PC-3 (cell line): ENCODE measurements around the gene AMPD3. TPM values are rescaled to one million over a fixed set of nuclear protein-coding genes. Genes with fewer than 3 reads are reported as not detected.
"Not testable (repeated sequence)": the region's sequence is repeated elsewhere in the genome, so short reads cannot be mapped to it uniquely, and the experiment has no call there.

Experiments used
- ATAC-seq: fragments of 200-7000 bp; cut with Tn5 transposase; 2 replicates; pipeline ENCODE4 v1.9.1; 2020; ENCODE audit warnings: mild to moderate bottlenecking, moderate library complexity
- BruUV-seq: library from RNA; stranded (reverse); fragments of 400-500 nt; replicated peaks from 2 replicates; lab custom pipeline; 2021; lab: Mats Ljungman, UMichigan
- CTCF ChIA-PET: fragments of 300-600 bp; sonication (Branson Sonifier 250); formaldehyde crosslinking; loops from one replicate; lab custom pipeline; 2022; ENCODE audit warnings: antibody characterized with exemption; lab: Charles Lee
- POLR2A ChIA-PET: fragments of 300-600 bp; sonication (Branson Sonifier 250); formaldehyde crosslinking; loops from one replicate; lab custom pipeline; 2022; ENCODE audit warnings: antibody characterized with exemption; ENCODE audit not compliant: unreplicated experiment; lab: Charles Lee
- DNase-seq: peaks from one replicate; pipeline ENCODE4 v3.0.0-alpha.2; 2015
- H2AFZ ChIP-seq: fragments of 300-600 bp; sonication (generic); 2 replicates; pipeline ENCODE4 v1.6.0; 2016; ENCODE audit warnings: antibody characterized with exemption, low read length
- H3F3A ChIP-seq: fragments of 300-600 bp; sonication (generic); one replicate; pipeline ENCODE4 v1.6.0; 2017; ENCODE audit warnings: antibody characterized with exemption, low read length, control low read depth, mild to moderate bottlenecking; ENCODE audit not compliant: unreplicated experiment
- H3K27ac ChIP-seq: fragments of 300-600 bp; sonication (generic); 2 replicates; pipeline ENCODE4 v1.5.1; 2016; ENCODE audit warnings: mild to moderate bottlenecking, low read length
- H3K27me3 ChIP-seq: fragments of 300-600 bp; sonication (generic); 2 replicates; pipeline ENCODE4 v1.6.1; 2016; ENCODE audit warnings: low read length, mixed read lengths
- H3K36me3 ChIP-seq: fragments of 300-600 bp; sonication (generic); 2 replicates; pipeline ENCODE4 v1.6.1; 2016; ENCODE audit warnings: low read depth, mixed run types, low read length, mixed read lengths
- H3K4me1 ChIP-seq: fragments of 300-600 bp; sonication (generic); 2 replicates; pipeline ENCODE4 v1.5.1; 2016; ENCODE audit warnings: low read length; ENCODE audit not compliant: insufficient read depth
- H3K4me2 ChIP-seq: fragments of 300-600 bp; sonication (generic); 2 replicates; pipeline ENCODE4 v1.6.0; 2016; ENCODE audit warnings: low read length
- H3K4me3 ChIP-seq: fragments of 300-600 bp; sonication (generic); 2 replicates; pipeline ENCODE4 v1.5.1; 2016; ENCODE audit warnings: mild to moderate bottlenecking, low read length, mixed read lengths
- H3K79me2 ChIP-seq: fragments of 300-600 bp; sonication (generic); 2 replicates; pipeline ENCODE4 v1.6.1; 2017; ENCODE audit warnings: low read length, mixed read lengths
- H3K9ac ChIP-seq: fragments of 300-600 bp; sonication (generic); 2 replicates; pipeline ENCODE4 v1.6.0; 2016; ENCODE audit warnings: mild to moderate bottlenecking, low read length
- H3K9me2 ChIP-seq: fragments of 300-600 bp; sonication (generic); replicated peaks from 2 replicates; pipeline ENCODE4 v1.6.1; 2016; ENCODE audit warnings: mixed run types, low read length, mixed read lengths
- H3K9me3 ChIP-seq: fragments of 300-600 bp; sonication (generic); 2 replicates; pipeline ENCODE4 v1.6.1; 2016; ENCODE audit warnings: low read length, mixed read lengths
- H4K20me1 ChIP-seq: fragments of 300-600 bp; sonication (generic); 2 replicates; pipeline ENCODE4 v1.6.1; 2016; ENCODE audit warnings: low read length, mixed read lengths
- EZH2 ChIP-seq: fragments of 300-600 bp; sonication (generic); IDR thresholded peaks from one replicate; pipeline ENCODE4 v1.6.1; 2017; ENCODE audit warnings: antibody characterized with exemption, mild to moderate bottlenecking, low read length; ENCODE audit not compliant: unreplicated experiment
- EZH2phosphoT487 ChIP-seq: fragments of 300-600 bp; sonication (generic); IDR thresholded peaks from 2 replicates; pipeline ENCODE4 v1.6.1; 2018; ENCODE audit warnings: mild to moderate bottlenecking, antibody characterized with exemption, low read length, borderline replicate concordance
- intact Hi-C: fragments of 100-400 bp; cut with micrococcal nuclease; formaldehyde crosslinking; loops from 2 replicates; pipeline ENCODE4 v1.9.0; 2023
- total RNA-seq: library from RNA; depleted of rRNA; stranded (reverse); fragments of >200 nt; gene quantifications from 2 replicates; pipeline ENCODE4 v1.2.3, GENCODE V29; 2014
- TF ChIP-seq, protein P1 (sequence below): fragments of 300-600 bp; sonication (generic); conservative IDR thresholded peaks from 2 replicates; pipeline ENCODE4 v1.5.1; 2017; ENCODE audit warnings: antibody characterized with exemption, low read depth, mild to moderate bottlenecking, low read length

AMPD3 gene
- total RNA-seq, 1 experiment from 2014 or later, result 11.8 TPM

DNA sequence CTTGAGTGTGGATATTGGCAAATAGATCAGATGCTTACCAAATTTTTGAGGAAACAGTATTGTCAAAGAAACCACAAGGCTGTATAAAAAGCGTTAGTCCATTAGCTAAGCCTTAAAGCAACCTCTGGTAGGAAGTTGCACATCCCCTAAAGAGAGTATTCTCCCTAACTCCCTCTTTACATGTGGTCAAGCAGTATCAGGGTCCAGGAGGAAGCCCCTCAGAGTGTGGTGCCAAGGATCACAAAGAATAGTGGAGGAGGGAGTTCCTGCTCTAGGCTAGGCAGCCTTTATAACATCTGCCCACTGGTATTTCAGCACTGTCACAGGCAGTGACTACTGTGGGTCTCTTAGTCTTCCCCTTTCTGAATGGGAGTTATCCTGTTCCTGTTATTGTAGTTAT lies 18.8 kb upstream of the AMPD3 start:
- ChIA-PET POLR2A (interaction anchor here (0.6 kb wide), 1 partner anchor 419 kb away, joined by 8 read pairs; no protein-coding TSS in a partner anchor), CTCF (interaction anchor here (0.6 kb wide), 1 partner anchor 104 kb away, joined by 4 read pairs; no protein-coding TSS in a partner anchor)
- intact Hi-C loops, result no loop called here
- Histone ChIP-seq H3K9me3 (no peaks in the 10 kb centered on the region), H3K4me1 (peaks cover 25% of the 10 kb centered on the region), H3K4me2 (no peak overlapping the region), H2AFZ (no peak overlapping the region), H3K27me3 (no peaks in the 10 kb centered on the region), H3K4me3 (no peak overlapping the region), H3K27ac (no peak overlapping the region), H3K79me2 (no peaks in the 10 kb centered on the region), H3K9ac (no peak overlapping the region), H3K9me2 (no peaks in the 10 kb centered on the region), H3F3A (no peaks in the 10 kb centered on the region), H4K20me1 (no peaks in the 10 kb centered on the region), H3K36me3 (no peaks in the 10 kb centered on the region)
- ATAC-seq (no peak), DNase-seq (no peak)
- BruUV-seq, result no TSS peak
- TF ChIP-seq EZH2phosphoT487, result no peak
- TF ChIP-seq, protein P1, sequence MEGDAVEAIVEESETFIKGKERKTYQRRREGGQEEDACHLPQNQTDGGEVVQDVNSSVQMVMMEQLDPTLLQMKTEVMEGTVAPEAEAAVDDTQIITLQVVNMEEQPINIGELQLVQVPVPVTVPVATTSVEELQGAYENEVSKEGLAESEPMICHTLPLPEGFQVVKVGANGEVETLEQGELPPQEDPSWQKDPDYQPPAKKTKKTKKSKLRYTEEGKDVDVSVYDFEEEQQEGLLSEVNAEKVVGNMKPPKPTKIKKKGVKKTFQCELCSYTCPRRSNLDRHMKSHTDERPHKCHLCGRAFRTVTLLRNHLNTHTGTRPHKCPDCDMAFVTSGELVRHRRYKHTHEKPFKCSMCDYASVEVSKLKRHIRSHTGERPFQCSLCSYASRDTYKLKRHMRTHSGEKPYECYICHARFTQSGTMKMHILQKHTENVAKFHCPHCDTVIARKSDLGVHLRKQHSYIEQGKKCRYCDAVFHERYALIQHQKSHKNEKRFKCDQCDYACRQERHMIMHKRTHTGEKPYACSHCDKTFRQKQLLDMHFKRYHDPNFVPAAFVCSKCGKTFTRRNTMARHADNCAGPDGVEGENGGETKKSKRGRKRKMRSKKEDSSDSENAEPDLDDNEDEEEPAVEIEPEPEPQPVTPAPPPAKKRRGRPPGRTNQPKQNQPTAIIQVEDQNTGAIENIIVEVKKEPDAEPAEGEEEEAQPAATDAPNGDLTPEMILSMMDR, result no peak
- no peak for TF ChIP-seq EZH2

DNA sequence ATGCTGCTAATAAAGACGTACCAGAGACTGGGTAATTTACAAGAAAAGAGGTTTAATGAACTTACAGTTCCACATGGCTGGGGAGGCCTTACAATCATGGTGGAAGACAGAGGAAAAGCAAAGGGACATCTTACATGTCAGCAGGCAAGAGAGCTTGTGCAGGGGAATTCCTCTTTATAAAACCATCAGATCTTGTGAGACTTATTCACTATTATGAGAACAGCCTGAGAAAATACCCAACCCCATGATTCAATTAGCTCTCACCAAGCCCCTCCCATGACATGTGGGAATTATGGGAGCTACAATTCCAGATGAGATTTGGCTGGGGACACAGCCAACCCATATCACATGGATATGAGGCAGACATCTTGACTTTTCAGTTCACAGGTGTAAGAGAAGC lies 18.4 kb upstream of the AMPD3 start:
- intact Hi-C loops, ATAC-seq, H3K9ac ChIP-seq, H3K36me3 ChIP-seq, H3K9me3 ChIP-seq, CTCF ChIA-PET, POLR2A ChIA-PET, H3K27me3 ChIP-seq, H2AFZ ChIP-seq, H3K27ac ChIP-seq, BruUV-seq, H3K79me2 ChIP-seq, H4K20me1 ChIP-seq, H3K4me3 ChIP-seq, H3K4me2 ChIP-seq, H3K9me2 ChIP-seq, DNase-seq, H3F3A ChIP-seq: not testable (repeated sequence)
- peaks cover 20% of the 10 kb centered on the region for H3K4me1 ChIP-seq

DNA sequence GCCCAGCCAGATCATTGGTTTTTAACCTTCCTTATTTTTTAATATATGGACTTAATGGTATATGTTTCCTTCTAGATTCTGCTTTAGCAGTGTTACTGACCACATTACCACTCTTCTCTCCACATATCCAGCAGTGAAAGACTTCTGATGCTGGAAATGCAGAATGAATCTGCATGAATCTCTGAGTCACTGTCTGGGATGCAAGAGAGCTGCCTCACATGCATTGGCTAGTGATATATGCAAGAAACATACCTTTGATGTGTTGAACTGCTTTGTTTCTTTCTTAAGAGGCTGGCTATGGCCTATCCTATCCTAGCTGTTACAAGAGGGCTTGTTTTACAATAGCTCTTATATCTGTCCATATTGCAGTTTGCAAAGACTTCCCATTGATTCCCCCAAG lies 16.6 kb upstream of the AMPD3 start:
- CTCF ChIA-PET, result no interaction called here
- no peak for ATAC-seq
- POLR2A ChIA-PET, result interaction anchor here (0.6 kb wide), 1 partner anchor 304 kb away, joined by 4 read pairs; no protein-coding TSS in a partner anchor

More for the DNA sequence above, 16.6 kb upstream of the AMPD3 start:
- Histone ChIP-seq H2AFZ (no peak overlapping the region), H3K4me1 (peaks cover 3% of the 10 kb centered on the region), H3F3A (no peaks in the 10 kb centered on the region), H3K36me3 (no peaks in the 10 kb centered on the region), H3K4me2 (no peak overlapping the region), H3K4me3 (no peak overlapping the region), H3K79me2 (no peaks in the 10 kb centered on the region), H3K27ac (no peak overlapping the region), H4K20me1 (no peaks in the 10 kb centered on the region), H3K27me3 (no peaks in the 10 kb centered on the region), H3K9me3 (no peaks in the 10 kb centered on the region), H3K9ac (no peak overlapping the region), H3K9me2 (no peaks in the 10 kb centered on the region)
- BruUV-seq, result no TSS peak
- intact Hi-C loops, result no loop called here
- TF ChIP-seq, protein P1, result no peak
- no peak for TF ChIP-seq EZH2
- no peak for DNase-seq
